HFFc6 (cell line): ENCODE data around the gene TPX2. TPM values are rescaled to one million over a fixed set of nuclear protein-coding genes. Genes with fewer than 3 reads are reported as not detected.

ENCODE experiments used
- DNase-seq: peaks from one replicate; pipeline ENCODE4 v3.0.0-alpha.2; 2018
- H3K27ac Mint-ChIP-seq: 2 replicates; pipeline ENCODE4 v1.8.0; 2020; ENCODE audit warnings: mild to moderate bottlenecking, mixed read lengths
- H3K27me3 Mint-ChIP-seq: 2 replicates; pipeline ENCODE4 v1.8.0; 2021; ENCODE audit warnings: mild to moderate bottlenecking, moderate library complexity, mixed read lengths; ENCODE audit not compliant: insufficient read depth
- H3K36me3 Mint-ChIP-seq: 2 replicates; pipeline ENCODE4 v1.8.0; 2021; ENCODE audit warnings: low read depth, mixed read lengths
- H3K4me1 Mint-ChIP-seq: 2 replicates; pipeline ENCODE4 v1.8.0; 2020; ENCODE audit warnings: low read depth, mixed read lengths
- H3K4me3 Mint-ChIP-seq: 2 replicates; pipeline ENCODE4 v1.8.0; 2020; ENCODE audit warnings: mild to moderate bottlenecking, moderate library complexity, mixed read lengths
- H3K9me3 Mint-ChIP-seq: 2 replicates; pipeline ENCODE4 v1.8.0; 2020; ENCODE audit warnings: mild to moderate bottlenecking, mixed read lengths
- CTCF ChIP-seq: fragments of 200-600 bp; sonication (generic); IDR thresholded peaks from 2 replicates; pipeline ENCODE4 v1.5.0; 2021; ENCODE audit warnings: antibody characterized with exemption, mild to moderate bottlenecking
- total RNA-seq, 6 experiments: library from RNA; stranded (reverse); fragmentation: NEBNext Ultra II Directional; extraction: Animal tissue kit (Norgen Biotek cat#: 25700); gene quantifications; 2 replicates in 1 of 6; 3 replicates in 5 of 6; pipeline ENCODE4 v1.2.3, GENCODE V29; 2021

The TPX2 gene
- total RNA-seq, 6 experiments from 2014 or later: 51.0 to 117 (median 107) TPM

GRCh38 chr20:31705191-31705590 is 33.9 kb upstream of the TPX2 start:
- peaks cover 2% of the 10 kb centered on the region; the same call in 1 of the 2 replicates for H3K27me3 Mint-ChIP-seq
- peak overlapping the region; percentile 42 for H3K4me3 Mint-ChIP-seq
- H3K36me3 Mint-ChIP-seq: peaks cover 56% of the 10 kb centered on the region
- DNase-seq: no peak
- TF ChIP-seq CTCF: no peak
- no peaks in the 10 kb centered on the region for H3K9me3 Mint-ChIP-seq
- peak overlapping the region; percentile 71 for H3K27ac Mint-ChIP-seq
- peaks cover 60% of the 10 kb centered on the region for H3K4me1 Mint-ChIP-seq

- H3K4me1 Mint-ChIP-seq: peaks cover 58% of the 10 kb centered on the region
- TF ChIP-seq CTCF: no peak
- H3K4me3 Mint-ChIP-seq: no peak overlapping the region
- peaks cover 51% of the 10 kb centered on the region for H3K36me3 Mint-ChIP-seq
- H3K27me3 Mint-ChIP-seq: peaks cover 2% of the 10 kb centered on the region; the same call in 1 of the 2 replicates
- H3K27ac Mint-ChIP-seq: peak overlapping the region; percentile 71
- no peaks in the 10 kb centered on the region for H3K9me3 Mint-ChIP-seq
- DNase-seq: no peak
Observed at GRCh38 chr20:31705598-31706597, 33.2 kb upstream of the TPX2 start.

GRCh38 chr20:31706607-31707257 is 32.4 kb upstream of the TPX2 start:
- TF ChIP-seq CTCF: no peak
- Mint-ChIP-seq H3K27ac (peak overlapping the region; percentile 64), H3K4me3 (no peak overlapping the region), H3K4me1 (peaks cover 60% of the 10 kb centered on the region), H3K36me3 (peaks cover 48% of the 10 kb centered on the region), H3K27me3 (peaks cover 2% of the 10 kb centered on the region; the same call in 1 of the 2 replicates), H3K9me3 (no peaks in the 10 kb centered on the region)
- no peak for DNase-seq

GRCh38 chr20:31707258-31707615 is 31.9 kb upstream of the TPX2 start:
- Mint-ChIP-seq H3K4me1 (peaks cover 60% of the 10 kb centered on the region), H3K27me3 (peaks cover 2% of the 10 kb centered on the region; the same call in 1 of the 2 replicates), H3K9me3 (no peaks in the 10 kb centered on the region), H3K27ac (no peak overlapping the region), H3K4me3 (no peak overlapping the region), H3K36me3 (peaks cover 44% of the 10 kb centered on the region)
- TF ChIP-seq CTCF: no peak
- no peak for DNase-seq

- Mint-ChIP-seq H3K9me3 (no peaks in the 10 kb centered on the region), H3K36me3 (peaks cover 50% of the 10 kb centered on the region), H3K4me3 (no peak overlapping the region), H3K4me1 (peaks cover 68% of the 10 kb centered on the region), H3K27ac (peak overlapping the region; percentile 26; the same call in 1 of the 2 replicates), H3K27me3 (peaks cover 2% of the 10 kb centered on the region; the same call in 1 of the 2 replicates)
- no peak for DNase-seq
- no peak for TF ChIP-seq CTCF
Observed at GRCh38 chr20:31707994-31708735, 30.9 kb upstream of the TPX2 start.
